Peyer's patch (tissue), 4 donors: ENCODE measurements around the gene MAGEA3.

Experiments used
- CTCF ChIP-seq, 6 experiments: fragments of 450-650 bp in 4 of 6; fragments of 200-600 bp in 2 of 6; sonication (generic) in 1 of 6; IDR thresholded peaks; one replicate each; pipeline ENCODE4 v1.5.1; 2017 to 2019; ENCODE audit warnings: antibody characterized with exemption in 6 of 6, mild to moderate bottlenecking in 3 of 6, moderate library complexity in 1 of 6
- POLR2A ChIP-seq, 2 donors: fragments of 450-650 bp; IDR thresholded peaks; one replicate each; pipeline ENCODE4 v1.5.1; 2017; ENCODE audit warnings: antibody characterized with exemption in 2 of 2, mild to moderate bottlenecking in 2 of 2, moderate library complexity in 2 of 2

DNA sequence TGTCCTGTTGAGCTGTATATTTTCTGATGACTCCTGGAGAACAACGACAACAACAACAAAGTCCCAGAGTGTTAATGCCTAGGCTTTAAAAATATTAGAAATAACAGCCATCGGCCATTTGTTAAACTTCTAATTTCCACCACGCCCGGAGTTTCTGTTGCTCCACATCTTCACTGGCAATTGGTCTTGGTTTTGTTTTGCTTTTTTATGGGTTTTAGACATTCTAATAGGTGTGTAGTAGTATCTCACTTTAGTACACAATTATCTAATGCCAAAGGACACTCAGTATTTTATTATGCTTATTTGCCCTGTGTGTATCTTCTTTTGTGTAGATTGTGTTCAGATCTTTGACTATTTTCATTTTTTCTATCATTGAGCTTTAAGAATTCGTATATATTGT is 40.0 kb downstream of the MAGEA3 start:
- TF ChIP-seq CTCF (IDR thresholded peaks at IDR 0.05) = no peak
- TF ChIP-seq POLR2A (IDR thresholded peaks at IDR 0.05) = no peak
